ENCODE measurements around the gene EPHA3. TPM values are rescaled to one million over a fixed set of nuclear protein-coding genes. Genes with fewer than 3 reads are reported as not detected.
"Not testable (repeated sequence)": the region's sequence is repeated elsewhere in the genome, so short reads cannot be mapped to it uniquely, and the experiment has no call there.

Gene EPHA3
- total RNA-seq, 4 donors from 2014 or later, result 5.6 to 63.0 (median 16.6) TPM

- TF ChIP-seq CTCF (IDR thresholded peaks at IDR 0.05) (no peak), POLR2A (IDR thresholded peaks at IDR 0.05) (no peak)
- no peak overlapping the region for H3K27ac ChIP-seq
- intact Hi-C loops (cut with DNase I; ENCODE audit: low total_unique reads), result no loop called here
- H3K4me1 ChIP-seq, result no peaks in the 10 kb centered on the region
- no peaks in the 10 kb centered on the region for H3K27me3 ChIP-seq
- no peak overlapping the region for H3K4me3 ChIP-seq
- no peak for DNase-seq
- no peaks in the 10 kb centered on the region for H3K9me3 ChIP-seq
- H3K36me3 ChIP-seq, result no peaks in the 10 kb centered on the region
Observed at GRCh38 chr3:89335693-89336092, 228.3 kb downstream of the EPHA3 start.

GRCh38 chr3:89340408-89340807, 233.0 kb downstream of the EPHA3 start:
- no peak for DNase-seq
- TF ChIP-seq POLR2A (IDR thresholded peaks at IDR 0.05) (no peak), CTCF (IDR thresholded peaks at IDR 0.05) (no peak)
- intact Hi-C loops (cut with DNase I; ENCODE audit: low total_unique reads), result no loop called here
- H3K27ac ChIP-seq, result no peak overlapping the region
- no peaks in the 10 kb centered on the region for H3K27me3 ChIP-seq
- H3K4me3 ChIP-seq, result no peak overlapping the region
- no peaks in the 10 kb centered on the region for H3K36me3 ChIP-seq
- H3K9me3 ChIP-seq, result no peaks in the 10 kb centered on the region
- no peaks in the 10 kb centered on the region for H3K4me1 ChIP-seq

- Histone ChIP-seq H3K27me3 (no peaks in the 10 kb centered on the region), H3K4me3 (no peak overlapping the region), H3K9me3 (no peaks in the 10 kb centered on the region), H3K27ac (no peak overlapping the region), H3K36me3 (no peaks in the 10 kb centered on the region), H3K4me1 (no peaks in the 10 kb centered on the region)
- TF ChIP-seq POLR2A (IDR thresholded peaks at IDR 0.05) (no peak), CTCF (IDR thresholded peaks at IDR 0.05) (no peak)
- DNase-seq, result no peak
- intact Hi-C loops (cut with DNase I; ENCODE audit: low total_unique reads), result no loop called here
Observed at GRCh38 chr3:89344076-89344475, 236.7 kb downstream of the EPHA3 start.

- DNase-seq; intact Hi-C loops (cut with DNase I; ENCODE audit: low total_unique reads); H3K27ac ChIP-seq; H3K4me3 ChIP-seq; H3K36me3 ChIP-seq; H3K9me3 ChIP-seq; H3K4me1 ChIP-seq; H3K27me3 ChIP-seq: not testable (repeated sequence)
Observed at GRCh38 chr3:89350935-89351334, 243.5 kb downstream of the EPHA3 start.

- no peak overlapping the region for H3K4me3 ChIP-seq
- no peaks in the 10 kb centered on the region for H3K9me3 ChIP-seq
- intact Hi-C loops (cut with DNase I; ENCODE audit: low total_unique reads), result no loop called here
- H3K27ac ChIP-seq, result no peak overlapping the region
- DNase-seq, result no peak
- no peaks in the 10 kb centered on the region for H3K36me3 ChIP-seq
- no peaks in the 10 kb centered on the region for H3K4me1 ChIP-seq
- TF ChIP-seq CTCF (IDR thresholded peaks at IDR 0.05), result no peak
- no peak for TF ChIP-seq POLR2A (IDR thresholded peaks at IDR 0.05)
- no peaks in the 10 kb centered on the region for H3K27me3 ChIP-seq
Observed at GRCh38 chr3:89353465-89353864, 246.0 kb downstream of the EPHA3 start.

GRCh38 chr3:89358281-89358680, 250.9 kb downstream of the EPHA3 start:
- no peak for DNase-seq
- no peak overlapping the region for H3K4me3 ChIP-seq
- TF ChIP-seq CTCF (IDR thresholded peaks at IDR 0.05) (no peak), POLR2A (IDR thresholded peaks at IDR 0.05) (no peak)
- no peaks in the 10 kb centered on the region for H3K36me3 ChIP-seq
- H3K27me3 ChIP-seq, result no peaks in the 10 kb centered on the region
- intact Hi-C loops (cut with DNase I; ENCODE audit: low total_unique reads), result no loop called here
- no peak overlapping the region for H3K27ac ChIP-seq
- H3K4me1 ChIP-seq, result no peaks in the 10 kb centered on the region
- no peaks in the 10 kb centered on the region for H3K9me3 ChIP-seq
